NCI-H446 (cell line): Measurements from ENCODE around the gene FITM2.
"Not testable (repeated sequence)": the region's sequence is repeated elsewhere in the genome, so short reads cannot be mapped to it uniquely, and the experiment has no call there.

Source experiments
- DNase-seq, 2 experiments: peaks; one replicate each; lab custom pipeline; 2025; lab: John Stamatoyannopoulos, UW

Gene FITM2

GRCh38 chr20:44310664-44311639, at the start of gene FITM2:
Gene FITM2 (minus strand): TSS chr20:44311202. CDS start chr20:44311148, 54 bp downstream.
- DNase-seq = peak; percentile 91 to 96

GRCh38 chr20:44360221-44360620, 49.2 kb upstream of the FITM2 start:
- no peak for DNase-seq

GRCh38 chr20:44358776-44359175, 47.8 kb upstream of the FITM2 start:
- DNase-seq = no peak

- DNase-seq = no peak
Measured at GRCh38 chr20:44357555-44358125, 46.6 kb upstream of the FITM2 start.

- no peak for DNase-seq
Measured at GRCh38 chr20:44357020-44357419, 46.0 kb upstream of the FITM2 start.

GRCh38 chr20:44356353-44356723, 45.3 kb upstream of the FITM2 start:
- DNase-seq = no peak

GRCh38 chr20:44355498-44356352, 44.7 kb upstream of the FITM2 start, which contains the start of gene HNF4A:
Gene HNF4A (plus strand): TSS chr20:44355699. CDS start chr20:44355805, 106 bp downstream.
- DNase-seq = no peak

- DNase-seq = no peak
Measured at GRCh38 chr20:44354979-44355497, 44.0 kb upstream of the FITM2 start.

- no peak for DNase-seq
Measured at GRCh38 chr20:44350567-44350966, 39.6 kb upstream of the FITM2 start.

- DNase-seq = no peak
Measured at GRCh38 chr20:44349349-44349748, 38.3 kb upstream of the FITM2 start.

- no peak for DNase-seq
Measured at GRCh38 chr20:44348168-44348659, 37.2 kb upstream of the FITM2 start.

- not testable (repeated sequence) for DNase-seq
Measured at GRCh38 chr20:44345941-44346340, 34.9 kb upstream of the FITM2 start.

GRCh38 chr20:44345147-44345546, 34.1 kb upstream of the FITM2 start:
- DNase-seq = no peak

GRCh38 chr20:44344723-44345122, 33.7 kb upstream of the FITM2 start:
- no peak for DNase-seq

- DNase-seq = no peak
Measured at GRCh38 chr20:44343162-44343675, 32.2 kb upstream of the FITM2 start.

- no peak for DNase-seq
Measured at GRCh38 chr20:44342248-44342647, 31.2 kb upstream of the FITM2 start.

- no peak for DNase-seq
Measured at GRCh38 chr20:44336725-44337380, 25.9 kb upstream of the FITM2 start, which contains the start of gene R3HDML. Gene R3HDML (plus strand): TSS chr20:44337043. CDS start chr20:44337158, 115 bp downstream.

- DNase-seq = no peak
Measured at GRCh38 chr20:44336086-44336485, 25.1 kb upstream of the FITM2 start.

GRCh38 chr20:44335675-44336074, 24.7 kb upstream of the FITM2 start:
- DNase-seq = no peak

GRCh38 chr20:44334709-44335108, 23.7 kb upstream of the FITM2 start:
- DNase-seq = no peak

- DNase-seq = no peak
Measured at GRCh38 chr20:44334306-44334705, 23.3 kb upstream of the FITM2 start.
